HEK293 (cell line): Measurements from ENCODE around the gene FGD5.

Experiments
- CTCF ChIP-seq: fragments of 450-650 bp; formaldehyde crosslinking; IDR thresholded peaks from 2 replicates; pipeline ENCODE4 v1.5.1; 2016; ENCODE audit warnings: missing biosample characterization, missing genetic modification characterization
- MZF1 ChIP-seq: fragments of 450-650 bp; formaldehyde crosslinking; IDR thresholded peaks from 2 replicates; pipeline ENCODE4 v1.5.1; 2017; ENCODE audit warnings: missing biosample characterization, missing genetic modification characterization, borderline replicate concordance
- PRDM2 ChIP-seq: fragments of 450-650 bp; formaldehyde crosslinking; IDR thresholded peaks from 2 replicates; pipeline ENCODE4 v1.5.1; 2016; ENCODE audit warnings: missing biosample characterization, missing genetic modification characterization, borderline replicate concordance
- REST ChIP-seq: fragments of 450-650 bp; formaldehyde crosslinking; IDR thresholded peaks from 2 replicates; pipeline ENCODE4 v1.5.1; 2016; ENCODE audit warnings: missing biosample characterization, missing genetic modification characterization
- YY1 ChIP-seq: fragments of 450-650 bp; formaldehyde crosslinking; IDR thresholded peaks from 2 replicates; pipeline ENCODE4 v1.5.1; 2018; ENCODE audit warnings: missing biosample characterization, missing genetic modification characterization
- ZNF10 ChIP-seq: fragments of 450-650 bp; formaldehyde crosslinking; IDR thresholded peaks from 2 replicates; pipeline ENCODE4 v1.5.1; 2017; ENCODE audit warnings: missing biosample characterization, missing genetic modification characterization
- ZNF174 ChIP-seq: fragments of 450-650 bp; formaldehyde crosslinking; IDR thresholded peaks from 2 replicates; pipeline ENCODE4 v1.5.0; 2017; ENCODE audit warnings: missing biosample characterization, mild to moderate bottlenecking, missing genetic modification characterization
- ZNF19 ChIP-seq: fragments of 450-650 bp; formaldehyde crosslinking; IDR thresholded peaks from 2 replicates; pipeline ENCODE4; 2016; ENCODE audit warnings: missing biosample characterization, missing genetic modification characterization, low read depth
- ZNF202 ChIP-seq: fragments of 450-650 bp; formaldehyde crosslinking; IDR thresholded peaks from 2 replicates; pipeline ENCODE4 v1.5.1; 2016; ENCODE audit warnings: missing biosample characterization, missing genetic modification characterization, borderline replicate concordance
- ZNF239 ChIP-seq: fragments of 450-650 bp; formaldehyde crosslinking; IDR thresholded peaks from 2 replicates; pipeline ENCODE4 v1.5.1; 2016; ENCODE audit warnings: missing biosample characterization, missing genetic modification characterization
- TF ChIP-seq, protein P1 (sequence below): fragments of 450-650 bp; formaldehyde crosslinking; IDR thresholded peaks from 2 replicates; pipeline ENCODE4 v1.5.1; 2016; ENCODE audit warnings: missing biosample characterization, missing genetic modification characterization, low read depth
- TF ChIP-seq, protein P2 (sequence below): fragments of 450-650 bp; formaldehyde crosslinking; IDR thresholded peaks from 2 replicates; pipeline ENCODE4 v1.5.1; 2016; ENCODE audit warnings: missing biosample characterization, missing genetic modification characterization

DNA sequence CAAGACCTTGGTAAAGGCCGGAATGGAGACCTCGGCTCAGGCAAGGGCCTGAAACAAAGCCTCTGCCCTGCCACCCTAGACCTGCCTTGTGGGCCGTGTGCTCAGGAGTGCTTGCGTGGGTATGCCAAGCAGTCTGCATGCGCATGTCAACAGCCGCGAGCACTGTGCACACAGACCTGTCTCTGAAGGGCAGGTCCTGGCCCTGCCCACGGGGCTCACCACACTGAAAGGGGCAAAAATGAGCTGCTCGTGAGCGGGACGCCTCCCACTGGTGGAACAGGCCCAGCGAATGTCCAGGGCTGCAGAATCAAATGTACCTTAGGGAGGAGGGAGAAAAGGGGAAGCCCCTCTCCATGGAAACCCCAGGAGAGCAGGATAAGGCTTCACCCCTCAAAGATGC lies 44.3 kb upstream of the FGD5 start:
- no peak for TF ChIP-seq CTCF (tag by site-specific recombination)
- TF ChIP-seq PRDM2 (tag by site-specific recombination): no peak
- TF ChIP-seq ZNF202 (tag by site-specific recombination): no peak
- TF ChIP-seq YY1 (tag by site-specific recombination): no peak
- TF ChIP-seq ZNF239: no peak
- TF ChIP-seq, protein P1, sequence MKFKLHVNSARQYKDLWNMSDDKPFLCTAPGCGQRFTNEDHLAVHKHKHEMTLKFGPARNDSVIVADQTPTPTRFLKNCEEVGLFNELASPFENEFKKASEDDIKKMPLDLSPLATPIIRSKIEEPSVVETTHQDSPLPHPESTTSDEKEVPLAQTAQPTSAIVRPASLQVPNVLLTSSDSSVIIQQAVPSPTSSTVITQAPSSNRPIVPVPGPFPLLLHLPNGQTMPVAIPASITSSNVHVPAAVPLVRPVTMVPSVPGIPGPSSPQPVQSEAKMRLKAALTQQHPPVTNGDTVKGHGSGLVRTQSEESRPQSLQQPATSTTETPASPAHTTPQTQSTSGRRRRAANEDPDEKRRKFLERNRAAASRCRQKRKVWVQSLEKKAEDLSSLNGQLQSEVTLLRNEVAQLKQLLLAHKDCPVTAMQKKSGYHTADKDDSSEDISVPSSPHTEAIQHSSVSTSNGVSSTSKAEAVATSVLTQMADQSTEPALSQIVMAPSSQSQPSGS: no peak
- TF ChIP-seq, protein P2, sequence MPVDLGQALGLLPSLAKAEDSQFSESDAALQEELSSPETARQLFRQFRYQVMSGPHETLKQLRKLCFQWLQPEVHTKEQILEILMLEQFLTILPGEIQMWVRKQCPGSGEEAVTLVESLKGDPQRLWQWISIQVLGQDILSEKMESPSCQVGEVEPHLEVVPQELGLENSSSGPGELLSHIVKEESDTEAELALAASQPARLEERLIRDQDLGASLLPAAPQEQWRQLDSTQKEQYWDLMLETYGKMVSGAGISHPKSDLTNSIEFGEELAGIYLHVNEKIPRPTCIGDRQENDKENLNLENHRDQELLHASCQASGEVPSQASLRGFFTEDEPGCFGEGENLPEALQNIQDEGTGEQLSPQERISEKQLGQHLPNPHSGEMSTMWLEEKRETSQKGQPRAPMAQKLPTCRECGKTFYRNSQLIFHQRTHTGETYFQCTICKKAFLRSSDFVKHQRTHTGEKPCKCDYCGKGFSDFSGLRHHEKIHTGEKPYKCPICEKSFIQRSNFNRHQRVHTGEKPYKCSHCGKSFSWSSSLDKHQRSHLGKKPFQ (tag by site-specific recombination): no peak
- TF ChIP-seq REST (tag by site-specific recombination): no peak
- TF ChIP-seq ZNF19 (tag by site-specific recombination): no peak
- TF ChIP-seq ZNF10: no peak
- TF ChIP-seq MZF1: no peak
- no peak for TF ChIP-seq ZNF174
